HUES6 (cell line): ENCODE measurements around the gene YIPF3.

Experiments used
- H3K27ac ChIP-seq: 2 replicates; pipeline ENCODE4 v1.7.0; 2013; ENCODE audit warnings: low read depth, mild to moderate bottlenecking, low read length, inconsistent platforms
- H3K27me3 ChIP-seq: 2 replicates; pipeline ENCODE4 v1.6.1; 2013; ENCODE audit warnings: low read length; ENCODE audit not compliant: control insufficient read depth, insufficient read depth
- H3K36me3 ChIP-seq: 2 replicates; pipeline ENCODE4 v1.6.1; 2013; ENCODE audit warnings: low read length; ENCODE audit not compliant: control insufficient read depth, insufficient read depth
- H3K4me1 ChIP-seq: 2 replicates; pipeline ENCODE4 v1.6.1; 2013; ENCODE audit warnings: low read length; ENCODE audit not compliant: control insufficient read depth, insufficient read depth
- H3K4me3 ChIP-seq: 2 replicates; pipeline ENCODE4 v1.5.1; 2013; ENCODE audit warnings: low read depth, low read length
- H3K9ac ChIP-seq: one replicate; pipeline ENCODE4 v1.6.1; 2013; ENCODE audit warnings: mild to moderate bottlenecking, low read length
- H3K9me3 ChIP-seq: 2 replicates; pipeline ENCODE4 v1.6.1; 2013; ENCODE audit warnings: low read depth, low read length; ENCODE audit not compliant: control insufficient read depth, insufficient read depth

YIPF3 gene

GRCh38 chr6:43523284-43523683 is 6.6 kb upstream of the YIPF3 start:
- Histone ChIP-seq H3K9me3 (no peaks in the 10 kb centered on the region), H3K27ac (no peak overlapping the region), H3K9ac (no peak overlapping the region), H3K36me3 (peaks cover 91% of the 10 kb centered on the region), H3K4me3 (no peak overlapping the region), H3K27me3 (no peaks in the 10 kb centered on the region), H3K4me1 (peaks cover 1% of the 10 kb centered on the region)

- no peak overlapping the region for H3K27ac ChIP-seq
- H3K36me3 ChIP-seq = peaks cover 86% of the 10 kb centered on the region
- no peaks in the 10 kb centered on the region for H3K9me3 ChIP-seq
- H3K4me1 ChIP-seq = peaks cover 5% of the 10 kb centered on the region
- no peak overlapping the region for H3K4me3 ChIP-seq
- no peak overlapping the region for H3K9ac ChIP-seq
- H3K27me3 ChIP-seq = no peaks in the 10 kb centered on the region
Measured at GRCh38 chr6:43522547-43523261, 6.0 kb upstream of the YIPF3 start.

GRCh38 chr6:43521836-43522235 is 5.1 kb upstream of the YIPF3 start:
- Histone ChIP-seq H3K4me3 (no peak overlapping the region), H3K4me1 (peaks cover 5% of the 10 kb centered on the region), H3K27me3 (no peaks in the 10 kb centered on the region), H3K27ac (no peak overlapping the region), H3K36me3 (peaks cover 82% of the 10 kb centered on the region), H3K9ac (no peak overlapping the region), H3K9me3 (no peaks in the 10 kb centered on the region)

GRCh38 chr6:43520097-43520496 is 3.4 kb upstream of the YIPF3 start:
- Histone ChIP-seq H3K4me3 (no peak overlapping the region), H3K27ac (no peak overlapping the region), H3K9me3 (no peaks in the 10 kb centered on the region), H3K36me3 (peaks cover 71% of the 10 kb centered on the region), H3K4me1 (peaks cover 10% of the 10 kb centered on the region), H3K27me3 (no peaks in the 10 kb centered on the region), H3K9ac (no peak overlapping the region)

GRCh38 chr6:43517505-43518357 is 1.0 kb upstream of the YIPF3 start:
- Histone ChIP-seq H3K27ac (peak overlapping the region; percentile 64; the same call in 1 of the 2 replicates), H3K9me3 (no peaks in the 10 kb centered on the region)

GRCh38 chr6:43516367-43516696 is 394 bp downstream of the YIPF3 start:
- H3K9me3 ChIP-seq = no peaks in the 10 kb centered on the region
- H3K36me3 ChIP-seq = peaks cover 69% of the 10 kb centered on the region
- peaks cover 16% of the 10 kb centered on the region for H3K4me1 ChIP-seq
- peak overlapping the region; percentile 89 for H3K4me3 ChIP-seq
- H3K9ac ChIP-seq = peak overlapping the region; percentile 95
- peak overlapping the region; percentile 68 for H3K27ac ChIP-seq
- no peaks in the 10 kb centered on the region for H3K27me3 ChIP-seq

More at GRCh38 chr6:43517505-43518357, 1.0 kb upstream of the YIPF3 start:
- Histone ChIP-seq H3K27me3 (no peaks in the 10 kb centered on the region), H3K4me1 (peaks cover 10% of the 10 kb centered on the region), H3K4me3 (peak overlapping the region; percentile 89), H3K36me3 (peaks cover 69% of the 10 kb centered on the region), H3K9ac (peak overlapping the region; percentile 95)

GRCh38 chr6:43515808-43516207 is 918 bp downstream of the YIPF3 start:
- H3K36me3 ChIP-seq = peaks cover 66% of the 10 kb centered on the region
- H3K4me3 ChIP-seq = peak overlapping the region; percentile 89
- H3K27ac ChIP-seq = no peak overlapping the region
- H3K9me3 ChIP-seq = no peaks in the 10 kb centered on the region
- peak overlapping the region; percentile 95 for H3K9ac ChIP-seq
- H3K4me1 ChIP-seq = peaks cover 18% of the 10 kb centered on the region
- no peaks in the 10 kb centered on the region for H3K27me3 ChIP-seq

- H3K36me3 ChIP-seq = peaks cover 42% of the 10 kb centered on the region
- peaks cover 23% of the 10 kb centered on the region for H3K4me1 ChIP-seq
- no peak overlapping the region for H3K4me3 ChIP-seq
- no peak overlapping the region for H3K27ac ChIP-seq
- H3K9me3 ChIP-seq = no peaks in the 10 kb centered on the region
- H3K27me3 ChIP-seq = peaks cover 28% of the 10 kb centered on the region
- H3K9ac ChIP-seq = no peak overlapping the region
Measured at GRCh38 chr6:43511824-43512415, 4.8 kb downstream of the YIPF3 start.

- peaks cover 43% of the 10 kb centered on the region for H3K36me3 ChIP-seq
- H3K27me3 ChIP-seq = peaks cover 30% of the 10 kb centered on the region
- peak overlapping the region; percentile 91 for H3K4me3 ChIP-seq
- H3K27ac ChIP-seq = no peak overlapping the region
- peak overlapping the region; percentile 55 for H3K9ac ChIP-seq
- H3K9me3 ChIP-seq = no peaks in the 10 kb centered on the region
- peaks cover 23% of the 10 kb centered on the region for H3K4me1 ChIP-seq
Measured at GRCh38 chr6:43510827-43511163, 5.9 kb downstream of the YIPF3 start.

GRCh38 chr6:43509984-43510826 is 6.5 kb downstream of the YIPF3 start, which contains the start of gene LRRC73:
Gene LRRC73 (minus strand): TSS chr6:43510346. CDS start chr6:43509785, 561 bp downstream.
- H3K4me3 ChIP-seq = peak within 1 kb of the TSS; percentile 91
- H3K27ac ChIP-seq = no peak within 1 kb of the TSS
- no peaks in the 10 kb centered on the region for H3K9me3 ChIP-seq
- peaks cover 20% of the 10 kb centered on the region for H3K4me1 ChIP-seq
- peaks cover 44% of the 10 kb centered on the region for H3K36me3 ChIP-seq
- peak within 1 kb of the TSS; percentile 55 for H3K9ac ChIP-seq
- H3K27me3 ChIP-seq = peaks cover 30% of the 10 kb centered on the region
